A673 (cell line): ENCODE measurements around the gene AGRP. TPM values are rescaled to one million over a fixed set of nuclear protein-coding genes. Genes with fewer than 3 reads are reported as not detected.
A peak's percentile ranks its signal among the peaks of the same experiment; 100 is the strongest.

Experiments
- BruUV-seq: library from RNA; stranded (reverse); fragments of 400-500 nt; replicated peaks from 2 replicates; lab custom pipeline; 2021; lab: Mats Ljungman, UMichigan
- CTCF ChIA-PET: fragments of 300-600 bp; sonication (Branson Sonifier 250); formaldehyde crosslinking; loops from one replicate; lab custom pipeline; 2022; ENCODE audit warnings: antibody characterized with exemption; lab: Charles Lee
- POLR2A ChIA-PET: fragments of 300-600 bp; sonication (Branson Sonifier 250); formaldehyde crosslinking; loops from one replicate; lab custom pipeline; 2022; ENCODE audit warnings: antibody characterized with exemption; ENCODE audit not compliant: low non-redundant PET; lab: Charles Lee
- DNase-seq: peaks from one replicate; pipeline ENCODE4 v3.0.0-alpha.2; 2015; ENCODE audit warnings: low spot score
- H3K27ac ChIP-seq: fragments of 200-600 bp; sonication (generic); 2 replicates; pipeline ENCODE4 v1.5.1; 2016; ENCODE audit warnings: mixed run types, low read depth, mild to moderate bottlenecking, mixed read lengths, antibody characterized with exemption, low read length; ENCODE audit not compliant: poor library complexity, severe bottlenecking
- H3K27me3 ChIP-seq: fragments of 200-600 bp; sonication (generic); replicated peaks from 2 replicates; pipeline ENCODE4 v1.6.1; 2017; ENCODE audit warnings: mixed run types, low read depth, mild to moderate bottlenecking, mixed read lengths, antibody characterized with exemption, low read length; ENCODE audit not compliant: insufficient read depth, poor library complexity
- H3K36me3 ChIP-seq: fragments of 200-600 bp; sonication (generic); 2 replicates; pipeline ENCODE4 v1.6.1; 2016; ENCODE audit warnings: mixed run types, mild to moderate bottlenecking, mixed read lengths, antibody characterized with exemption, low read length; ENCODE audit not compliant: insufficient read depth, poor library complexity, severe bottlenecking
- H3K4me1 ChIP-seq: fragments of 200-600 bp; sonication (generic); 2 replicates; pipeline ENCODE4 v1.6.1; 2017; ENCODE audit warnings: mixed run types, mild to moderate bottlenecking, mixed read lengths, antibody characterized with exemption, low read length; ENCODE audit not compliant: insufficient read depth, poor library complexity, severe bottlenecking
- H3K4me3 ChIP-seq: fragments of 200-600 bp; sonication (generic); 2 replicates; pipeline ENCODE4 v1.5.1; 2016; ENCODE audit warnings: low read depth, mixed run types, mild to moderate bottlenecking, mixed read lengths, low read length; ENCODE audit not compliant: poor library complexity, severe bottlenecking
- H3K9me3 ChIP-seq: fragments of 200-600 bp; sonication (generic); 2 replicates; pipeline ENCODE4 v1.6.1; 2016; ENCODE audit warnings: mixed run types, low read depth, mild to moderate bottlenecking, mixed read lengths, antibody characterized with exemption, low read length; ENCODE audit not compliant: poor library complexity, severe bottlenecking
- CTCF ChIP-seq: fragments of 300-800, 200-600 bp; sonication (generic); conservative IDR thresholded peaks from 2 replicates; pipeline ENCODE4 v1.5.1; 2017; ENCODE audit warnings: low read depth, mild to moderate bottlenecking, antibody characterized with exemption, low read length, moderate library complexity, mixed read lengths
- EZH2 ChIP-seq: fragments of 200-600 bp; sonication (generic); IDR thresholded peaks from 2 replicates; pipeline ENCODE4 v1.6.1; 2017; ENCODE audit warnings: borderline replicate concordance, low read depth, mild to moderate bottlenecking, mixed read lengths, antibody characterized with exemption, low read length; ENCODE audit not compliant: poor library complexity, severe bottlenecking
- intact Hi-C: fragments of 100-400 bp; cut with micrococcal nuclease; formaldehyde crosslinking; loops from one replicate; pipeline ENCODE4 v1.10.0; 2022; ENCODE audit not compliant: unreplicated experiment
- total RNA-seq: library from RNA; stranded (reverse); gene quantifications from 2 replicates; pipeline ENCODE4 v1.2.3, GENCODE V29; 2021

Gene AGRP
- total RNA-seq, 1 experiment from 2014 or later = not detected

- TF ChIP-seq EZH2 (no peak), CTCF (no peak)
- no peak for DNase-seq
- intact Hi-C loops = no loop called here
- Histone ChIP-seq H3K4me1 (peaks cover 4% of the 10 kb centered on the region), H3K36me3 (no peaks in the 10 kb centered on the region), H3K27me3 (no peaks in the 10 kb centered on the region), H3K9me3 (no peaks in the 10 kb centered on the region), H3K27ac (peak overlapping the region; percentile 40), H3K4me3 (no peak overlapping the region)
- CTCF ChIA-PET = no interaction called here
- POLR2A ChIA-PET = no interaction called here
- BruUV-seq = no TSS peak
Observed at GRCh38 chr16:67459861-67460150, 23.5 kb downstream of the AGRP start.

GRCh38 chr16:67459066-67459860 lies 24.1 kb downstream of the AGRP start:
- Histone ChIP-seq H3K9me3 (no peaks in the 10 kb centered on the region), H3K4me1 (peaks cover 4% of the 10 kb centered on the region), H3K4me3 (no peak overlapping the region), H3K27ac (peak overlapping the region; percentile 40), H3K27me3 (no peaks in the 10 kb centered on the region), H3K36me3 (no peaks in the 10 kb centered on the region)
- CTCF ChIA-PET = no interaction called here
- intact Hi-C loops = no loop called here
- BruUV-seq = no TSS peak
- POLR2A ChIA-PET = no interaction called here
- DNase-seq = no peak
- TF ChIP-seq CTCF (no peak), EZH2 (no peak)

GRCh38 chr16:67458121-67458641 lies 25.2 kb downstream of the AGRP start:
- ChIA-PET POLR2A (no interaction called here), CTCF (no interaction called here)
- Histone ChIP-seq H3K27me3 (no peaks in the 10 kb centered on the region), H3K9me3 (no peaks in the 10 kb centered on the region), H3K4me1 (peaks cover 4% of the 10 kb centered on the region), H3K4me3 (no peak overlapping the region), H3K27ac (no peak overlapping the region), H3K36me3 (no peaks in the 10 kb centered on the region)
- no peak for DNase-seq
- TF ChIP-seq CTCF (no peak), EZH2 (no peak)
- intact Hi-C loops = no loop called here
- no TSS peak for BruUV-seq
